Activated CD8-positive, alpha-beta memory T cell treated with anti-CD3 and anti-CD28 coated beads, Interleukin-2, amount 50 U/mL, for 24 hours (primary cell): ENCODE results near the gene TNFRSF25.
A peak's percentile ranks its signal among the peaks of the same experiment; 100 is the strongest.
"Not testable (repeated sequence)": the region's sequence is repeated elsewhere in the genome, so short reads cannot be mapped to it uniquely, and the experiment has no call there.

Experiments used
- DNase-seq: peaks from one replicate; pipeline ENCODE4 v3.0.0-alpha.2; 2020; ENCODE audit errors: extremely low read depth

TNFRSF25 gene

GRCh38 chr1:6453895-6454855 is 11.8 kb downstream of the TNFRSF25 start:
- DNase-seq, result not testable (repeated sequence)

GRCh38 chr1:6450943-6451373 is 15.0 kb downstream of the TNFRSF25 start:
- DNase-seq, result no peak

- DNase-seq, result not testable (repeated sequence)
These were observed 15.5 kb downstream of the TNFRSF25 start for GRCh38 chr1:6450486-6450885.

GRCh38 chr1:6450005-6450450 is 15.9 kb downstream of the TNFRSF25 start:
- DNase-seq, result no peak

GRCh38 chr1:6448749-6449631 is 17.0 kb downstream of the TNFRSF25 start:
- DNase-seq, result no peak

GRCh38 chr1:6447818-6448748 is 17.9 kb downstream of the TNFRSF25 start:
- no peak for DNase-seq

GRCh38 chr1:6447016-6447817 is 18.8 kb downstream of the TNFRSF25 start:
- DNase-seq, result no peak

- no peak for DNase-seq
These were observed 19.3 kb downstream of the TNFRSF25 start for GRCh38 chr1:6446665-6447015.

GRCh38 chr1:6445929-6446328 is 20.0 kb downstream of the TNFRSF25 start:
- not testable (repeated sequence) for DNase-seq

GRCh38 chr1:6445062-6445763 is 20.8 kb downstream of the TNFRSF25 start:
- DNase-seq, result no peak

GRCh38 chr1:6444377-6444776 is 21.6 kb downstream of the TNFRSF25 start:
- DNase-seq, result no peak

GRCh38 chr1:6443339-6444115 is 22.4 kb downstream of the TNFRSF25 start:
- no peak for DNase-seq

GRCh38 chr1:6441586-6441985 is 24.4 kb downstream of the TNFRSF25 start:
- DNase-seq, result no peak

GRCh38 chr1:6440198-6441126 is 25.5 kb downstream of the TNFRSF25 start:
- DNase-seq, result peak; percentile 30

- no peak for DNase-seq
These were observed 27.9 kb downstream of the TNFRSF25 start for GRCh38 chr1:6438047-6438525.

GRCh38 chr1:6437012-6437700 is 28.8 kb downstream of the TNFRSF25 start:
- not testable (repeated sequence) for DNase-seq

GRCh38 chr1:6436277-6436676 is 29.7 kb downstream of the TNFRSF25 start:
- not testable (repeated sequence) for DNase-seq
